ENCODE measurements around the gene RNF168. TPM values are rescaled to one million over a fixed set of nuclear protein-coding genes. Genes with fewer than 3 reads are reported as not detected.

RNF168 gene
- total RNA-seq, 1 donor from 2014 or later, result 25.1 TPM

DNA sequence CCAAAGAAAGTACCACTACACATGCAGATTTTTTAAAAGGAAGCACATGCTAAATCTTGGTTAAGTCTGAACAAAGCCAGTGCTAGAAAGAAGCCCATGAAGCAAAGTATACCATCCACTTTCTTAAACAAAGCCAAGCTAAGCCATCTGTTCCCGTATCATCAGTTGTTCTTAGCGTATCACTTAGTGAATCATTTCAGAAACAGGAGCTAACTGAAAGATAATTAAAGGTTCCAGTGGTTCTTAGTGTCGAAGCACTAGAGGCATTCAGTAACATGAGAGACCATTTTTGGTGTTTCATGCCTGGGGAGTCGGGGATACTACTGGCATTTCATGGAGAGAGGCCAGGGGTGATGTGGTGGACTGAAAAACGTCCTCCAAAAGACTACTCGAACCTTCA is 84.2 kb downstream of the RNF168 start:
- Histone ChIP-seq H3K4me1 (peaks cover 6% of the 10 kb centered on the region), H3K79me2 (ENCODE audit: low read depth) (peaks cover 100% of the 10 kb centered on the region), H2AFZ (replicated peaks) (no peak overlapping the region), H3K4me2 (no peak overlapping the region), H3K9ac (no peak overlapping the region), H3K9me3 (ENCODE audit: low read depth) (no peaks in the 10 kb centered on the region), H4K20me1 (ENCODE audit: low read depth) (peaks cover 93% of the 10 kb centered on the region), H3F3A (ENCODE audit: low read depth) (no peaks in the 10 kb centered on the region), H3K4me3 (no peak overlapping the region), H3K27me3 (no peaks in the 10 kb centered on the region), H3K36me3 (no peaks in the 10 kb centered on the region), H3K27ac (no peak overlapping the region)
- peaks cover 6% of the 10 kb centered on the region for H3K27me3 Mint-ChIP-seq (ENCODE audit: insufficient read depth, low read depth)
- no peak overlapping the region for H3K27ac Mint-ChIP-seq
- TF ChIP-seq EZH2 (IDR thresholded peaks at IDR 0.05) (no peak), EZH2phosphoT487 (IDR thresholded peaks at IDR 0.05) (no peak), CTCF (IDR thresholded peaks at IDR 0.05) (no peak)
- H3K9me3 Mint-ChIP-seq, result peaks cover 47% of the 10 kb centered on the region
- no peak overlapping the region for H3K4me3 Mint-ChIP-seq
- H3K4me1 Mint-ChIP-seq, result no peaks in the 10 kb centered on the region
- peaks cover 51% of the 10 kb centered on the region for H3K36me3 Mint-ChIP-seq
- no peak for DNase-seq (ENCODE audit: low spot score)

Small RNA genes lying within 50 kb of the gene (small RNA-seq; reads per million reads assigned to genes)
- gene AC083822.1 (not detected), gene AC117490.1 (not detected), gene RPS29P3 (0.66 reads per million, percentile 66 among the genes with 10 or more reads in this experiment)

Other genes starting within 250 kb of the RNF168 start
- 24.6 and 29.3 TPM in 2 replicates for gene PCYT1A, start 216.0 kb downstream of the RNF168 start, total RNA-seq (ENCODE audit: low replicate concordance)
- 29.9 and 44.8 TPM in 2 replicates for gene DYNLT2B, start 185.5 kb downstream of the RNF168 start, total RNA-seq (ENCODE audit: low replicate concordance)
- not detected in 2 replicates for gene TM4SF19, start 165.4 kb downstream of the RNF168 start, total RNA-seq (ENCODE audit: low replicate concordance)
- gene UBXN7, start 71.3 kb downstream of the RNF168 start, total RNA-seq (ENCODE audit: low replicate concordance), result 46.2 and 68.7 TPM in 2 replicates
- gene SMCO1, start 11.6 kb upstream of the RNF168 start, total RNA-seq (ENCODE audit: low replicate concordance), result not detected in 2 replicates
- 9.3 and 9.7 TPM in 2 replicates for gene WDR53, start 64.8 kb upstream of the RNF168 start, total RNA-seq (ENCODE audit: low replicate concordance)
- gene FBXO45, start 64.9 kb upstream of the RNF168 start, total RNA-seq (ENCODE audit: low replicate concordance), result 14.4 and 23.1 TPM in 2 replicates
- 0.58 and 1.7 TPM in 2 replicates for gene NRROS, start 135.9 kb upstream of the RNF168 start, total RNA-seq (ENCODE audit: low replicate concordance)
- 7.0 and 7.7 TPM in 2 replicates for gene CEP19, start 208.5 kb upstream of the RNF168 start, total RNA-seq (ENCODE audit: low replicate concordance)
- 35.5 and 61.4 TPM in 2 replicates for gene PIGX, start 208.6 kb upstream of the RNF168 start, total RNA-seq (ENCODE audit: low replicate concordance)
- gene PAK2, start 236.1 kb upstream of the RNF168 start, total RNA-seq (ENCODE audit: low replicate concordance), result 38.1 and 53.6 TPM in 2 replicates